Measurements from ENCODE around the gene ULK4.

ULK4 gene

GRCh38 chr3:41296556-41296955, 665.3 kb downstream of the ULK4 start:
- no peak overlapping the region for H3K27ac ChIP-seq (ENCODE audit: extremely low read depth, low read depth, low read length)
- POLR2A ChIA-PET, result no interaction called here

GRCh38 chr3:41295740-41296139, 666.2 kb downstream of the ULK4 start:
- no peaks in the 10 kb centered on the region for H3K9me3 ChIP-seq (ENCODE audit: control insufficient read depth, insufficient read depth, low read depth, low read length)
- ChIA-PET CTCF (no interaction called here), POLR2A (no interaction called here)
- no peaks in the 10 kb centered on the region for H3K36me3 ChIP-seq (ENCODE audit: control insufficient read depth in 2 of 2, insufficient read depth in 1 of 2, low read length in 2 of 2)
- H3K4me1 ChIP-seq (ENCODE audit: control insufficient read depth, insufficient read depth, low read length), result no peaks in the 10 kb centered on the region
- H3K4me3 ChIP-seq (ENCODE audit: low read depth, low read length), result no peak overlapping the region
- TF ChIP-seq ZBTB44 (tag by site-specific recombination; IDR thresholded peaks at IDR 0.05) (no peak), ZNF707 (tag by site-specific recombination; IDR thresholded peaks at IDR 0.05) (no peak), ZNF248 (tag by site-specific recombination; IDR thresholded peaks at IDR 0.05) (no peak), RBAK (tag by site-specific recombination; IDR thresholded peaks at IDR 0.05) (no peak), ZIC2 (tag by site-specific recombination; IDR thresholded peaks at IDR 0.05) (no peak), ZNF138 (tag by site-specific recombination; IDR thresholded peaks at IDR 0.05; ENCODE audit: borderline replicate concordance) (no peak), ZNF514 (tag by site-specific recombination; IDR thresholded peaks at IDR 0.05) (no peak), ZNF133 (tag by site-specific recombination; IDR thresholded peaks at IDR 0.05) (no peak), ZNF239 (tag by site-specific recombination; IDR thresholded peaks at IDR 0.05) (no peak), ZNF350 (tag by site-specific recombination; IDR thresholded peaks at IDR 0.05) (no peak)
- H3K27ac ChIP-seq (ENCODE audit: extremely low read depth, low read depth, low read length), result no peak overlapping the region

More at GRCh38 chr3:41296556-41296955, 665.3 kb downstream of the ULK4 start:
- Histone ChIP-seq H3K9me3 (ENCODE audit: control insufficient read depth, insufficient read depth, low read depth, low read length) (no peaks in the 10 kb centered on the region), H3K4me1 (ENCODE audit: control insufficient read depth, insufficient read depth, low read length) (no peaks in the 10 kb centered on the region), H3K36me3 (ENCODE audit: control insufficient read depth in 2 of 2, insufficient read depth in 1 of 2, low read length in 2 of 2) (no peaks in the 10 kb centered on the region), H3K4me3 (ENCODE audit: low read depth, low read length) (no peak overlapping the region)
- TF ChIP-seq ZNF366 (tag by site-specific recombination; conservative IDR thresholded peaks at IDR 0.05), result no peak
- no peak for TF ChIP-seq GLIS2 (tag by site-specific recombination; IDR thresholded peaks at IDR 0.05)
- TF ChIP-seq ZFP41 (tag by site-specific recombination; IDR thresholded peaks at IDR 0.05; ENCODE audit: borderline replicate concordance), result no peak
- TF ChIP-seq ZNF558 (tag by site-specific recombination; IDR thresholded peaks at IDR 0.05), result no peak
- no peak for TF ChIP-seq ZNF623 (tag by site-specific recombination; IDR thresholded peaks at IDR 0.05)
- TF ChIP-seq ZNF473 (tag by site-specific recombination; IDR thresholded peaks at IDR 0.05), result no peak
- no peak for TF ChIP-seq ZSCAN23 (tag by site-specific recombination; IDR thresholded peaks at IDR 0.05)
- no peak for TF ChIP-seq KLF9 (tag by site-specific recombination; IDR thresholded peaks at IDR 0.05; ENCODE audit: low read depth)
- TF ChIP-seq ZNF610 (tag by site-specific recombination; IDR thresholded peaks at IDR 0.05; ENCODE audit: borderline replicate concordance), result no peak
- no peak for TF ChIP-seq SALL2 (tag by site-specific recombination; IDR thresholded peaks at IDR 0.05; ENCODE audit: borderline replicate concordance)
- TF ChIP-seq ZNF19 (tag by site-specific recombination; IDR thresholded peaks at IDR 0.05; ENCODE audit: low read depth), result no peak
- CTCF ChIA-PET, result no interaction called here

GRCh38 chr3:41293169-41293681, 668.7 kb downstream of the ULK4 start:
- H3K36me3 ChIP-seq (ENCODE audit: control insufficient read depth in 2 of 2, insufficient read depth in 1 of 2, low read length in 2 of 2), result no peaks in the 10 kb centered on the region
- ChIA-PET POLR2A (no interaction called here), CTCF (interaction anchor here (0.5 kb wide), 1 partner anchor 21 kb away, joined by 3 read pairs; no protein-coding TSS in a partner anchor)
- H3K9me3 ChIP-seq (ENCODE audit: control insufficient read depth, insufficient read depth, low read depth, low read length), result no peaks in the 10 kb centered on the region
- no peaks in the 10 kb centered on the region for H3K4me1 ChIP-seq (ENCODE audit: control insufficient read depth, insufficient read depth, low read length)
- H3K4me3 ChIP-seq (ENCODE audit: low read depth, low read length), result no peak overlapping the region
- H3K27ac ChIP-seq (ENCODE audit: extremely low read depth, low read depth, low read length), result no peak overlapping the region
- TF ChIP-seq ZNF19 (tag by site-specific recombination; IDR thresholded peaks at IDR 0.05; ENCODE audit: low read depth), result no peak
- TF ChIP-seq ZNF701 (tag by site-specific recombination; IDR thresholded peaks at IDR 0.05), result no peak
- no peak for TF ChIP-seq ZNF341 (tag by site-specific recombination; IDR thresholded peaks at IDR 0.05; ENCODE audit: low read depth)
- TF ChIP-seq ELK4 (IDR thresholded peaks at IDR 0.05; ENCODE audit: borderline replicate concordance, low read depth, low read length), result no peak
- TF ChIP-seq REPIN1 (tag by site-specific recombination; IDR thresholded peaks at IDR 0.05; ENCODE audit: low read depth), result no peak
- TF ChIP-seq ZBTB1 (tag by site-specific recombination; IDR thresholded peaks at IDR 0.05), result no peak
- no peak for TF ChIP-seq ZNF549 (tag by site-specific recombination; IDR thresholded peaks at IDR 0.05)
- no peak for TF ChIP-seq HOXC10 (CRISPR knock-in tag; IDR thresholded peaks at IDR 0.05)
- no peak for TF ChIP-seq YY1 (tag by site-specific recombination; IDR thresholded peaks at IDR 0.05)
- no peak for TF ChIP-seq ZFHX2 (tag by site-specific recombination; conservative IDR thresholded peaks at IDR 0.05)
- TF ChIP-seq ZNF24 (tag by site-specific recombination; IDR thresholded peaks at IDR 0.05), result no peak
- TF ChIP-seq ZNF830 (tag by site-specific recombination; IDR thresholded peaks at IDR 0.05; ENCODE audit: low read depth), result no peak
- no peak for TF ChIP-seq ZNF600 (tag by site-specific recombination; IDR thresholded peaks at IDR 0.05)
- TF ChIP-seq ZNF426 (tag by site-specific recombination; IDR thresholded peaks at IDR 0.05), result no peak
